Measurements from ENCODE around the gene ADGRA1.

DNA sequence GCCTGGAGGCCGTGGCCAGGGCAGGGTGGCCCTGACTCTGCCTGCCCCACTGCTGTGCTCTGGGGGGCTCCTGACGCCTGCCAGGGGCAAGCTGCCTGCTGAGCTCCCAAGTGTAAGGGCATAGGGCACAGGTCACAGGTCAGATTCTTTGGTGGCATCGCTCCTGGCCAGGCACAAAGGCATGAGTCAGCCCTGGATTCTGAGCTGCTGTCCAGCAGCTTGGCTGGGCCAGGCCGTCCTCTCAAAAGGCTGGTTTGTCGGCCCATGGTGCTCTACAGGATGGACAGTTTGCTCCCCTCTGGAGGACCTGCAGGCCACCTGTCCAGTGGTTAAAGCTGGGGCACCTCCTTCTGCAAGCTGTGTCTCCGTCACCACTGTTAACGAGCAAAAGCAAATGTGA lies 2.9 kb downstream of the ADGRA1 start:
- TF ChIP-seq, protein P1, sequence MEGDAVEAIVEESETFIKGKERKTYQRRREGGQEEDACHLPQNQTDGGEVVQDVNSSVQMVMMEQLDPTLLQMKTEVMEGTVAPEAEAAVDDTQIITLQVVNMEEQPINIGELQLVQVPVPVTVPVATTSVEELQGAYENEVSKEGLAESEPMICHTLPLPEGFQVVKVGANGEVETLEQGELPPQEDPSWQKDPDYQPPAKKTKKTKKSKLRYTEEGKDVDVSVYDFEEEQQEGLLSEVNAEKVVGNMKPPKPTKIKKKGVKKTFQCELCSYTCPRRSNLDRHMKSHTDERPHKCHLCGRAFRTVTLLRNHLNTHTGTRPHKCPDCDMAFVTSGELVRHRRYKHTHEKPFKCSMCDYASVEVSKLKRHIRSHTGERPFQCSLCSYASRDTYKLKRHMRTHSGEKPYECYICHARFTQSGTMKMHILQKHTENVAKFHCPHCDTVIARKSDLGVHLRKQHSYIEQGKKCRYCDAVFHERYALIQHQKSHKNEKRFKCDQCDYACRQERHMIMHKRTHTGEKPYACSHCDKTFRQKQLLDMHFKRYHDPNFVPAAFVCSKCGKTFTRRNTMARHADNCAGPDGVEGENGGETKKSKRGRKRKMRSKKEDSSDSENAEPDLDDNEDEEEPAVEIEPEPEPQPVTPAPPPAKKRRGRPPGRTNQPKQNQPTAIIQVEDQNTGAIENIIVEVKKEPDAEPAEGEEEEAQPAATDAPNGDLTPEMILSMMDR (IDR thresholded peaks at IDR 0.05 in 4 of 5, conservative IDR thresholded peaks at IDR 0.05 in 1 of 5): no peak
- no peak for TF ChIP-seq POLR2A (IDR thresholded peaks at IDR 0.05)

All from gastrocnemius medialis (tissue), 4 donors.